Central memory CD8-positive, alpha-beta T cell (primary cell): ENCODE results near the gene LAMC2.
"Not testable (repeated sequence)": the region's sequence is repeated elsewhere in the genome, so short reads cannot be mapped to it uniquely, and the experiment has no call there.

Source experiments
- ATAC-seq: fragments of 150-1000 bp; cut with Tn5 transposase; replicated peaks from 2 replicates; pipeline ENCODE4 v1.10.0; 2022; ENCODE audit warnings: mild to moderate bottlenecking, moderate FRiP score, moderate number of reproducible peaks; ENCODE audit not compliant: poor library complexity, severe bottlenecking; ENCODE audit errors: extremely low read depth
- DNase-seq, 2 donors: peaks; one replicate each; pipeline ENCODE4 v3.0.0; 2021; ENCODE audit warnings: low spot score in 2 of 2
- H3K27ac Mint-ChIP-seq: one replicate; pipeline ENCODE4 v1.8.0; 2022; ENCODE audit warnings: low read depth, mild to moderate bottlenecking, moderate library complexity, mixed read lengths
- H3K27me3 Mint-ChIP-seq: one replicate; pipeline ENCODE4 v1.8.0; 2022; ENCODE audit warnings: mixed read lengths
- H3K36me3 Mint-ChIP-seq: one replicate; pipeline ENCODE4 v1.8.0; 2022; ENCODE audit warnings: mild to moderate bottlenecking, moderate library complexity, mixed read lengths; ENCODE audit not compliant: insufficient read depth
- H3K4me1 Mint-ChIP-seq: one replicate; pipeline ENCODE4 v1.8.0; 2022; ENCODE audit warnings: mixed read lengths
- H3K4me3 Mint-ChIP-seq: one replicate; pipeline ENCODE4 v1.8.0; 2022; ENCODE audit warnings: mild to moderate bottlenecking, moderate library complexity, mixed read lengths
- H3K9me3 Mint-ChIP-seq: one replicate; pipeline ENCODE4 v1.8.0; 2022; ENCODE audit warnings: mixed read lengths

The LAMC2 gene

DNA sequence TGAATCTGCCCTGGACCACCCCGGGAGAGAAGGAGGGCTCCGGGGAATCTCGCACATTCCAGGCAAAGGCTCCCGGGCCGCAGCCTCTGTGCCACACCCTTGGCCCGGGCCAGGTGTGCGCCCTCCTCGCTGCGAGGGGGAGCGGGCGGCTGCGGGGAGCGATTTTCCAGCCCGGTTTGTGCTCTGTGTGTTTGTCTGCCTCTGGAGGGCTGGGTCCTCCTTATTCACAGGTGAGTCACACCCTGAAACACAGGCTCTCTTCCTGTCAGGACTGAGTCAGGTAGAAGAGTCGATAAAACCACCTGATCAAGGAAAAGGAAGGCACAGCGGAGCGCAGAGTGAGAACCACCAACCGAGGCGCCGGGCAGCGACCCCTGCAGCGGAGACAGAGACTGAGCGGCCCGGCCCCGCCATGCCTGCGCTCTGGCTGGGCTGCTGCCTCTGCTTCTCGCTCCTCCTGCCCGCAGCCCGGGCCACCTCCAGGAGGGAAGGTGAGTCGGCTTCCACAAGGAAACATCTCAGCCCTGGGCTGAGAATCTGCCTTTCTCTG is at the start of gene LAMC2:
LAMC2 (plus strand) TSS at position 324 of the 550 bp plus-strand sequence; CDS start at position 413, 89 bp downstream.
- no peaks in the 10 kb centered on the region for H3K9me3 Mint-ChIP-seq
- H3K4me1 Mint-ChIP-seq = no peaks in the 10 kb centered on the region
- ATAC-seq = no peak
- H3K27me3 Mint-ChIP-seq = peaks cover 45% of the 10 kb centered on the region
- DNase-seq = no peak
- H3K36me3 Mint-ChIP-seq = peaks cover 2% of the 10 kb centered on the region
- H3K27ac Mint-ChIP-seq = no peak within 1 kb of the TSS
- no peak within 1 kb of the TSS for H3K4me3 Mint-ChIP-seq

- Mint-ChIP-seq H3K4me1 (no peaks in the 10 kb centered on the region), H3K36me3 (peaks cover 2% of the 10 kb centered on the region), H3K27me3 (peaks cover 21% of the 10 kb centered on the region), H3K9me3 (no peaks in the 10 kb centered on the region), H3K4me3 (no peak overlapping the region), H3K27ac (no peak overlapping the region)
- DNase-seq = no peak
- no peak for ATAC-seq
Observed at GRCh38 chr1:183137782-183138181, 48.3 kb upstream of the LAMC2 start.

DNA sequence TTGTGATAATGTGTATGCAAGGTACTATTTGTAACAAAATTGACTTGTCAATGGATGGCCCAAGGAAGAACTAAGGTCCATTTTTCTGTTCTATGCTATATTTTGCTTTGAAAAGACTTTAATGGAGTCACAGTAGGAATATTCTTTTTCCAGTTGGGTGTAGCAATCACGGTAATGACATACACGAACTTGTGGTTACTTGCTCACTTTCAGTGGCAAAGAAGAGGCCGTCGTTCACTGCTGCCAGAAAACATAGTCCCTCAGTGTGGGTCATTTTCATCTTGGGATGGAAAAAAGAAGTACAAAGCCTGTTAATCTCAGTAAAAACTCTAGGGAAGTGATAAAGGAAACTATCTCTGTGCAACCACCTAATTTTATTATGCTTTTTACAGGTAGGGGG is 47.8 kb upstream of the LAMC2 start:
- Mint-ChIP-seq H3K27me3 (peaks cover 21% of the 10 kb centered on the region), H3K4me3 (no peak overlapping the region), H3K4me1 (no peaks in the 10 kb centered on the region), H3K36me3 (peaks cover 2% of the 10 kb centered on the region), H3K27ac (no peak overlapping the region), H3K9me3 (no peaks in the 10 kb centered on the region)
- ATAC-seq (no peak), DNase-seq (no peak)

- Mint-ChIP-seq H3K36me3 (peaks cover 2% of the 10 kb centered on the region), H3K9me3 (no peaks in the 10 kb centered on the region), H3K27ac (no peak overlapping the region), H3K4me3 (no peak overlapping the region), H3K27me3 (peaks cover 24% of the 10 kb centered on the region), H3K4me1 (no peaks in the 10 kb centered on the region)
- no peak for ATAC-seq
- DNase-seq = no peak
Observed at GRCh38 chr1:183139281-183139942, 46.7 kb upstream of the LAMC2 start.

DNA sequence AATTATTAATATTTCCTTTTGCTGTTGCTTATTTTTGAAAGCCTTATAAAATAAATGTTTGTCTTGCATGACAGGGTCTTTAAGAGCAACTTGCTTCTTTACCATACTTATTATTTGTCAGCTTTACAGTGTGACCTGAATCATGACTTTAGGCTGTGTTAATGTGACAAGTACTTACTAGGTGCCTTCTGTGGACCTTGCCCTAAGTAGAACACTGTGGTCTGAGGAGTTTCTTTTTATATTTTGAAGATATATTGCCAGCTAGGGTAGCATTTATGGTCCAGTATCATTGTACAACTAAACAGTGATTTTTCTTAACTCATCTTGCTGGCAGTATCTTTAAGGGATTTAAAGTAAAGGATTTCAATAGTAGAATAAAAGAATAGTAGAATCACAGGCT is 45.4 kb upstream of the LAMC2 start:
- ATAC-seq (no peak), DNase-seq (no peak)
- Mint-ChIP-seq H3K27ac (no peak overlapping the region), H3K9me3 (no peaks in the 10 kb centered on the region), H3K36me3 (peaks cover 2% of the 10 kb centered on the region), H3K27me3 (peaks cover 29% of the 10 kb centered on the region), H3K4me3 (no peak overlapping the region), H3K4me1 (no peaks in the 10 kb centered on the region)

DNA sequence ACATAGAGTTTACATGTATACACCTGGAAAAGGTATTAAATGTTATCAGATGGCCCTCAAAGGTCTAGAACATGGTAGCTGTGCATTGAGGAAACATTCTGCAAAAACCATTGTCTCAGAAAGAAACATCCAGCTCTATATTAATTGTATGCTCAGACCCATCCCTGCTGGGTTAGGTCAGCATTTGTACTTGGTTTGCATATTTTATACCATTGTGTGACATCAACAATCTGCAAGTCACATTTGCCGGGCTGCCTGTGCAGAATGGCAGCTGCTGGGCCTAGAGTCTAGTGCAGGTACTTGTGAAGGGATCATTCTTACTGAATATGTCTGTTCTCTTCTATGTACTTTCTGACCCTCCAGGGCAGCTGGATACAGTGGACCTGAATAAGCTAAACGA is 43.9 kb upstream of the LAMC2 start:
- Mint-ChIP-seq H3K27ac (no peak overlapping the region), H3K27me3 (peaks cover 29% of the 10 kb centered on the region), H3K36me3 (peaks cover under 1% of the 10 kb centered on the region), H3K9me3 (no peaks in the 10 kb centered on the region), H3K4me3 (no peak overlapping the region), H3K4me1 (no peaks in the 10 kb centered on the region)
- DNase-seq (no peak), ATAC-seq (no peak)

DNA sequence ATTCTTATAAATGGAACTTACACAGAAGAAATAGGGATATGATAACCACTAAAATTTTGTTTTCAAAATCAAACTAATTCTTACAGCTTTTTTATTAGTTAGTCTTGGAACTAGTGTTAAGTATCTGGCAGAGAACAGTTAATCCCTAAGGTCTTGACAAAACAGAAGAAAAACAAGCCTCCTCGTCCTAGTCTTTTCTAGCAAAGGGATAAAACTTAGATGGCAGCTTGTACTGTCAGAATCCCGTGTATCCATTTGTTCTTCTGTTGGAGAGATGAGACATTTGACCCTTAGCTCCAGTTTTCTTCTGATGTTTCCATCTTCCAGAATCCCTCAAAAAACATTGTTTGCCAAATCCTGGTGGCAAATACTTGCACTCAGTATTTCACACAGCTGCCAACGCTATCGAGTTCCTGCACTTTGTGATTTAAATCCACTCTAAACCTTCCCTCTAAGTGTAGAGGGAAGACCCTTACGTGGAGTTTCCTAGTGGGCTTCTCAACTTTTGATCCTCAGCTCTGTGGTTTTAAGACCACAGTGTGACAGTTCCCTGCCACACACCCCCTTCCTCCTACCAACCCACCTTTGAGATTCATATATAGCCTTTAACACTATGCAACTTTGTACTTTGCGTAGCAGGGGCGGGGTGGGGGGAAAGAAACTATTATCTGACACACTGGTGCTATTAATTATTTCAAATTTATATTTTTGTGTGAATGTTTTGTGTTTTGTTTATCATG is 42.3 kb upstream of the LAMC2 start:
- H3K27me3 Mint-ChIP-seq = peaks cover 38% of the 10 kb centered on the region
- no peak for ATAC-seq
- no peak overlapping the region for H3K4me3 Mint-ChIP-seq
- H3K9me3 Mint-ChIP-seq = no peaks in the 10 kb centered on the region
- no peak for DNase-seq
- H3K36me3 Mint-ChIP-seq = no peaks in the 10 kb centered on the region
- no peak overlapping the region for H3K27ac Mint-ChIP-seq
- no peaks in the 10 kb centered on the region for H3K4me1 Mint-ChIP-seq

DNA sequence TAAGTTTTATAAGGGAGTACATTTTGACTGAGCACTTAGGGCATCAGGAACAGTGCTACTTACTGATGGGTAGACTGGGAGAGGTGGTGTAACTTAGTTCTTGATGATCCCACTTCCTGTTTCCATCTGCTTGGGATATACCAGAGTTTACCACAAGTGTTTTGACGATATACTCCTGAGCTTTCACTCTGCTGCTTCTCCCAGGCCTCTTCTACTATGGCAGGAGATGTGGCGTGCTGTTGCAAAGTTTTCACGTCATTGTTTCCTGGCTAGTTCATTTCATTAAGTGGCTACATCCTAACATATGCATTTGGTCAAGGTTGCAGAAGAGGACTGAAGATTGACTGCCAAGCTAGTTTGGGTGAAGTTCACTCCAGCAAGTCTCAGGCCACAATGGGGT is 41.3 kb upstream of the LAMC2 start:
- peaks cover 32% of the 10 kb centered on the region for H3K27me3 Mint-ChIP-seq
- H3K36me3 Mint-ChIP-seq = no peaks in the 10 kb centered on the region
- H3K4me1 Mint-ChIP-seq = no peaks in the 10 kb centered on the region
- DNase-seq (no peak), ATAC-seq (no peak)
- no peaks in the 10 kb centered on the region for H3K9me3 Mint-ChIP-seq
- H3K4me3 Mint-ChIP-seq = no peak overlapping the region
- no peak overlapping the region for H3K27ac Mint-ChIP-seq

GRCh38 chr1:183147735-183148134 is 38.3 kb upstream of the LAMC2 start:
- no peaks in the 10 kb centered on the region for H3K4me1 Mint-ChIP-seq
- no peak for ATAC-seq
- peaks cover 5% of the 10 kb centered on the region for H3K9me3 Mint-ChIP-seq
- H3K4me3 Mint-ChIP-seq = no peak overlapping the region
- peaks cover 21% of the 10 kb centered on the region for H3K27me3 Mint-ChIP-seq
- H3K36me3 Mint-ChIP-seq = no peaks in the 10 kb centered on the region
- no peak for DNase-seq
- H3K27ac Mint-ChIP-seq = no peak overlapping the region

DNA sequence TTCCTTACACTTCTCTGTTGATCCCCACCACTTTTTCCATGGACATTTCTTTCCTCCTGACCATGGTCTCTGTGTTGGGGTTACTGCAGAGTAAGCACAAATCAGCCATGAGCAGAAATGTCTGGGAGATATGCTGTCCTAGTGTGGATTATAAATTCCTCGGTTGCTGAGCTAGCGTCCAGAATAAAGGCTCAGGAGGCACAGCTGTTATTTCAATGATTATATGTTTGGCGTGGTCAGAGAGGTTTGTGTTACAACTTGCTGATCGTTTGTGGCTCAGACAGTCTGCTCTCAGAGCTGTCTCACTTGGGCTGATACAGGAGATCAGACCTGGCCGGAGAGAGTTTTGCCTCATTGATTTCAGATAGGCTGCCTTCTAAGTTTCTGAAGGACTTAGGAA is 37.5 kb upstream of the LAMC2 start:
- H3K27me3 Mint-ChIP-seq = peaks cover 29% of the 10 kb centered on the region
- peaks cover 2% of the 10 kb centered on the region for H3K36me3 Mint-ChIP-seq
- no peak overlapping the region for H3K4me3 Mint-ChIP-seq
- ATAC-seq = no peak
- H3K27ac Mint-ChIP-seq = no peak overlapping the region
- no peak for DNase-seq
- H3K4me1 Mint-ChIP-seq = no peaks in the 10 kb centered on the region
- H3K9me3 Mint-ChIP-seq = peaks cover 5% of the 10 kb centered on the region

GRCh38 chr1:183149273-183149672 is 36.8 kb upstream of the LAMC2 start:
- no peak for ATAC-seq
- H3K4me1 Mint-ChIP-seq = no peaks in the 10 kb centered on the region
- H3K9me3 Mint-ChIP-seq = peaks cover 5% of the 10 kb centered on the region
- H3K27me3 Mint-ChIP-seq = peaks cover 34% of the 10 kb centered on the region
- H3K4me3 Mint-ChIP-seq = no peak overlapping the region
- H3K27ac Mint-ChIP-seq = no peak overlapping the region
- DNase-seq = no peak
- H3K36me3 Mint-ChIP-seq = peaks cover 2% of the 10 kb centered on the region

DNA sequence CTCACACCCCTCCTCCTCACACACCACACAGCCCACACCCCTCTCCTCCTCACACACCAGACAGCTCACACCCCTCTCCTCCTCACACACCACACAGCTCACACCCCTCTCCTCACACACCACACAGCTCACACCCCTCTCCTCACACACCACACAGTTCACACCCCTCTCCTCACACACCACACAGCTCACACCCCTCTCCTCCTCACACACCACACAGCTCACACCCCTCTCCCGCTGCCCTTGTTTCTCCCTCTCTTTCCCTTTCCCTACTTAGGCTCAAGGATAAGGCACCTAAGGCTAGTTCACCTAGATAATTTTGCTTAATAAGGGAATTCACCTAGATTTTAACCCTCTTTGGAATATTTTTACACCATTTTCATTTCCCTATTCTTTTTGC is 36.0 kb upstream of the LAMC2 start:
- not testable (repeated sequence) for H3K9me3 Mint-ChIP-seq, H3K27ac Mint-ChIP-seq, H3K36me3 Mint-ChIP-seq, H3K4me3 Mint-ChIP-seq, DNase-seq, ATAC-seq, H3K4me1 Mint-ChIP-seq
- peaks cover 33% of the 10 kb centered on the region for H3K27me3 Mint-ChIP-seq

- Mint-ChIP-seq H3K27ac (no peak overlapping the region), H3K4me3 (no peak overlapping the region), H3K4me1 (no peaks in the 10 kb centered on the region), H3K27me3 (peaks cover 33% of the 10 kb centered on the region), H3K36me3 (peaks cover 2% of the 10 kb centered on the region), H3K9me3 (peaks cover 5% of the 10 kb centered on the region)
- no peak for DNase-seq
- no peak for ATAC-seq
Observed at GRCh38 chr1:183150445-183150844, 35.6 kb upstream of the LAMC2 start.
